ENCODE measurements around the gene MYO18A. TPM values are rescaled to one million over a fixed set of nuclear protein-coding genes. Genes with fewer than 3 reads are reported as not detected.

Gene MYO18A
- total RNA-seq, 3 donors from 2014 or later = 31.5 to 71.1 (median 42.3) TPM

GRCh38 chr17:29111816-29112499 lies 68.2 kb downstream of the MYO18A start:
- Histone ChIP-seq H3K36me3 (no peaks in the 10 kb centered on the region), H3K4me3 (no peak overlapping the region), H3K9me3 (no peaks in the 10 kb centered on the region), H3K27me3 (no peaks in the 10 kb centered on the region), H3K4me1 (peaks cover 5 to 22% of the 10 kb centered on the region in 2 donors), H3K27ac (peak overlapping the region in 1 of 2 donors; percentile 4)
- TF ChIP-seq, protein P1, sequence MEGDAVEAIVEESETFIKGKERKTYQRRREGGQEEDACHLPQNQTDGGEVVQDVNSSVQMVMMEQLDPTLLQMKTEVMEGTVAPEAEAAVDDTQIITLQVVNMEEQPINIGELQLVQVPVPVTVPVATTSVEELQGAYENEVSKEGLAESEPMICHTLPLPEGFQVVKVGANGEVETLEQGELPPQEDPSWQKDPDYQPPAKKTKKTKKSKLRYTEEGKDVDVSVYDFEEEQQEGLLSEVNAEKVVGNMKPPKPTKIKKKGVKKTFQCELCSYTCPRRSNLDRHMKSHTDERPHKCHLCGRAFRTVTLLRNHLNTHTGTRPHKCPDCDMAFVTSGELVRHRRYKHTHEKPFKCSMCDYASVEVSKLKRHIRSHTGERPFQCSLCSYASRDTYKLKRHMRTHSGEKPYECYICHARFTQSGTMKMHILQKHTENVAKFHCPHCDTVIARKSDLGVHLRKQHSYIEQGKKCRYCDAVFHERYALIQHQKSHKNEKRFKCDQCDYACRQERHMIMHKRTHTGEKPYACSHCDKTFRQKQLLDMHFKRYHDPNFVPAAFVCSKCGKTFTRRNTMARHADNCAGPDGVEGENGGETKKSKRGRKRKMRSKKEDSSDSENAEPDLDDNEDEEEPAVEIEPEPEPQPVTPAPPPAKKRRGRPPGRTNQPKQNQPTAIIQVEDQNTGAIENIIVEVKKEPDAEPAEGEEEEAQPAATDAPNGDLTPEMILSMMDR (IDR thresholded peaks at IDR 0.05) = peak; percentile 40 to 73 (median 72)
- TF ChIP-seq POLR2A (IDR thresholded peaks at IDR 0.05) = no peak
- TF ChIP-seq POLR2AphosphoS5 (IDR thresholded peaks at IDR 0.05) = peak in 1 of 3 donors; percentile 18
- intact Hi-C loops (cut with DNase I; ENCODE audit: low total_unique reads) = no loop called here
- DNase-seq (ENCODE audit: low spot score in 2 of 2) = peak; percentile 48 to 63

GRCh38 chr17:29110372-29110757 lies 69.8 kb downstream of the MYO18A start:
- peaks cover 5 to 22% of the 10 kb centered on the region in 2 donors for H3K4me1 ChIP-seq
- intact Hi-C loops (cut with DNase I; ENCODE audit: low total_unique reads) = no loop called here
- TF ChIP-seq POLR2AphosphoS5 (IDR thresholded peaks at IDR 0.05) (no peak), POLR2A (IDR thresholded peaks at IDR 0.05) (no peak)
- TF ChIP-seq, protein P1 (IDR thresholded peaks at IDR 0.05) = no peak
- DNase-seq (ENCODE audit: low spot score in 2 of 2) = no peak
- no peaks in the 10 kb centered on the region for H3K9me3 ChIP-seq
- no peak overlapping the region for H3K4me3 ChIP-seq
- H3K27me3 ChIP-seq = no peaks in the 10 kb centered on the region
- H3K27ac ChIP-seq = no peak overlapping the region
- H3K36me3 ChIP-seq = no peaks in the 10 kb centered on the region

- intact Hi-C loops (cut with DNase I; ENCODE audit: low total_unique reads) = no loop called here
- Histone ChIP-seq H3K27me3 (no peaks in the 10 kb centered on the region), H3K9me3 (no peaks in the 10 kb centered on the region), H3K36me3 (no peaks in the 10 kb centered on the region), H3K4me1 (peaks cover 5 to 22% of the 10 kb centered on the region in 2 donors), H3K27ac (no peak overlapping the region), H3K4me3 (no peak overlapping the region)
- no peak for TF ChIP-seq POLR2AphosphoS5 (IDR thresholded peaks at IDR 0.05)
- TF ChIP-seq POLR2A (IDR thresholded peaks at IDR 0.05) = no peak
- TF ChIP-seq, protein P1 (IDR thresholded peaks at IDR 0.05) = no peak
- no peak for DNase-seq (ENCODE audit: low spot score in 2 of 2)
These were observed 70.5 kb downstream of the MYO18A start for GRCh38 chr17:29109477-29110371.

DNA sequence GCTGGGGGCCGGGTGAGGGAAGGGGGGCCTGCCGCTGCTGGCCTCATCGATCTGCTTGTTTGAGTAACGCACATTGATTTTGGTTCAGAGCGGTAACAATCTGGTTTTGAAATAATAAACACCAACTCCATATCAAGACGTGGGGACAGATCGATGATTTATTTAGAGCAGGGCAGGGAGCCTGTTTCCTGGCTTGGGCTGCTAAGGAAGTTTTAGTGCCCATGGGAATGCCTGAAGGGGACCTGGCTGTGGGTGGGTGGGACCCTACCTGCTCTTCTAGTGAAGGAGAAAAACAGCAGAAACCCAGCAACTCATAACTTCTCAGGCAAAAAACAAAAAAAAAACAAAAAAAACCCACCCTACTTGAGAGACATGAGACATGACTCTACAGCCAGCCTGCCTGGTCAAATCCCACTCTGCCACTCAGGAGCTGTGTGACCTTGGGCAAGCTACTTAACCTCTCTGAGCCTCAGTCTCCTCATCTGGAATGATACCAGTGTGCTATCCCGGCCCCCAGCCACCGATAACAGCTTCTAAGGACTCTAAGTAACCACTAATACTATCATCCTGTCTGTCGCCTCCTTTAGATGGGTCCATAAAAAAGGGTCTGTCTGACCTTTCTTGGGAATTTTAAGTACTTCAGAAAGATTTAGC lies 71.2 kb downstream of the MYO18A start:
- TF ChIP-seq, protein P1 (IDR thresholded peaks at IDR 0.05) = no peak
- TF ChIP-seq POLR2AphosphoS5 (IDR thresholded peaks at IDR 0.05) (no peak), POLR2A (IDR thresholded peaks at IDR 0.05) (no peak)
- no peak overlapping the region for H3K4me3 ChIP-seq
- H3K27me3 ChIP-seq = no peaks in the 10 kb centered on the region
- no peak overlapping the region for H3K27ac ChIP-seq
- intact Hi-C loops (cut with DNase I; ENCODE audit: low total_unique reads) = no loop called here
- H3K36me3 ChIP-seq = no peaks in the 10 kb centered on the region
- H3K9me3 ChIP-seq = no peaks in the 10 kb centered on the region
- no peak for DNase-seq (ENCODE audit: low spot score in 2 of 2)
- H3K4me1 ChIP-seq = peaks cover 5 to 22% of the 10 kb centered on the region in 2 donors

Data from breast epithelium (tissue), 4 donors.